Ascending aorta (tissue), 2 donors: Measurements from ENCODE around the gene IFNL4. TPM values are rescaled to one million over a fixed set of nuclear protein-coding genes. Genes with fewer than 3 reads are reported as not detected.
"Not testable (repeated sequence)": the region's sequence is repeated elsewhere in the genome, so short reads cannot be mapped to it uniquely, and the experiment has no call there.

ENCODE experiments used
- DNase-seq, 2 donors: peaks; one replicate each; pipeline ENCODE4 v3.0.0-alpha.2; 2019; ENCODE audit warnings: low spot score in 2 of 2
- H3K27ac ChIP-seq, 2 donors: fragments of 200-600 bp; sonication (generic); one replicate each; pipeline ENCODE4 v1.5.1; 2016 to 2017; ENCODE audit warnings: mild to moderate bottlenecking in 1 of 2
- H3K27me3 ChIP-seq: fragments of 200-600 bp; sonication (generic); one replicate; pipeline ENCODE4 v1.5.1; 2017
- H3K36me3 ChIP-seq, 2 donors: fragments of 200-600 bp; sonication (generic); one replicate each; pipeline ENCODE4 v1.5.1; 2016
- H3K4me1 ChIP-seq, 2 donors: fragments of 200-600 bp; sonication (generic); one replicate each; pipeline ENCODE4 v1.5.1; 2016 to 2017; ENCODE audit warnings: mild to moderate bottlenecking in 1 of 2
- H3K4me3 ChIP-seq, 2 donors: fragments of 200-600 bp; sonication (generic); one replicate each; pipeline ENCODE4 v1.5.1; 2016 to 2017; ENCODE audit warnings: mild to moderate bottlenecking in 1 of 2
- H3K9me3 ChIP-seq, 2 donors: fragments of 200-600 bp; sonication (generic); one replicate each; pipeline ENCODE4 v1.5.1; 2016
- intact Hi-C: fragments of 100-400 bp; cut with DNase I; formaldehyde crosslinking; loops from one replicate; pipeline ENCODE4 v1.15.1; 2023
- total RNA-seq: library from RNA; depleted of rRNA; stranded (reverse); fragments of >200 nt; gene quantifications from one replicate; pipeline ENCODE4 v1.1.0, GENCODE V29; 2016
- TF ChIP-seq, protein P1 (sequence below), 3 experiments: fragments of 200-600 bp in 2 of 3; fragments of 450-650 bp in 1 of 3; sonication (generic) in 2 of 3; IDR thresholded peaks; one replicate each; pipeline ENCODE4 v1.5.1; 2016 to 2019; ENCODE audit warnings: antibody characterized with exemption in 3 of 3, mild to moderate bottlenecking in 1 of 3, moderate library complexity in 1 of 3

IFNL4 gene
- total RNA-seq, 1 donor from 2014 or later = not detected

DNA sequence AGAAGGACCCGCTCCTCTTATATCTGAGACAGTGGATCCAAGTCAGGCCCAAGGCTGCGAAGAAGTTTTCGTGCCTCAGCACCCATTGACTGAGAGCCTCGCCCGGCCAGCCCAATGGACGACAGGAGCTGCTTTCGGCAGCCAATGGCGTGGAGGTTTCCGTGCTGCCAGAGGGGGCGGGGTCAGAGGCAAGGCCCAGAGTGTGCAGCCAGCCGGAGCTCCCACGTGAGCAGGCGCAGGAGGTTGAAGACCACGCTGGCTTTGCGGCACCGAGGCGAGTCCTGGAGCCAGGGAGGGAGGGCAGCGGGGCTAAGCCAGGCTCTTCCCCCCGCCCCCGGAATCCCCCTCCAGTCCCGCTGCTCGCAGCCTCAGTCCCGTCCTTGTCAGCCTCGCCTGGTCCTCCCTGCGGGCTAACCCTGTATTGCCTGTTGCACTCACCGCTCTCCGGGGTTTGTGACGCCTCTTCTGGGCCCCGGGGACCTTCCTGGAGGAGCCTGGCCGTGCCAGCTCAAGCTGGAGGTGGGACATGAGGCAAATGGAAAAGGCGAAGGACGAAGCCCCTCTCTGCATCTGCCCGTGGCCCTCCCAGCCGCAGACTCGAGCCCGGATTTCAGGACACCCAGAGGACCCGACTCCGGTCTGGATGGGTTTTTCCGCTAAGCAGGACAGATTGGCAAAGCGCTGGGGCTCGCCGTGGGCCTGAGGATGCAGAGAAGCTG is 1.5 kb downstream of the IFNL4 start:
- peak overlapping the region; percentile 7 to 27 for H3K4me3 ChIP-seq

DNA sequence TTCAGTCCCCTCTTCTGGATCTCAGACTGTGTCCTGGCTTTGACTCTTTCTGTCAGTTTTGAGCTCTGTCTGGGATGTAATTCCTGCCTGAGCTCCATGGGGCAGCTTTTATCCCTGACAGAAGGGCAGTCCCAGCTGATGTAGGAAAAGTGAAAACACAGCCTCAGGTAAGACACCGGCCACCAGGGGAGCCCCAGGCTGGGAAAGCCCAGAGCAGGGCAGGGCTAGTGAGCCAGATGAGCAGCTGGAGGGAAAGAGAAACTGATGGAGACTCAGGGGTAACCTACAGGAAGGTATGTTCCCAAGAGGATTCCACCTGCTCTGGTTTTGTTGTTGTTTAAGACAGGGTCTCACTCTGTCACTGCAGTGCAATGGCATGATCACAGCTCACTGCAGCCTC is 3.5 kb downstream of the IFNL4 start:
- DNase-seq, H3K9me3 ChIP-seq, H3K36me3 ChIP-seq, H3K4me1 ChIP-seq, H3K4me3 ChIP-seq, intact Hi-C loops, H3K27ac ChIP-seq: not testable (repeated sequence)
- H3K27me3 ChIP-seq = peaks cover 12% of the 10 kb centered on the region

More for the DNA sequence above, 1.5 kb downstream of the IFNL4 start:
- intact Hi-C loops = no loop called here
- no peaks in the 10 kb centered on the region for H3K4me1 ChIP-seq
- TF ChIP-seq, protein P1, sequence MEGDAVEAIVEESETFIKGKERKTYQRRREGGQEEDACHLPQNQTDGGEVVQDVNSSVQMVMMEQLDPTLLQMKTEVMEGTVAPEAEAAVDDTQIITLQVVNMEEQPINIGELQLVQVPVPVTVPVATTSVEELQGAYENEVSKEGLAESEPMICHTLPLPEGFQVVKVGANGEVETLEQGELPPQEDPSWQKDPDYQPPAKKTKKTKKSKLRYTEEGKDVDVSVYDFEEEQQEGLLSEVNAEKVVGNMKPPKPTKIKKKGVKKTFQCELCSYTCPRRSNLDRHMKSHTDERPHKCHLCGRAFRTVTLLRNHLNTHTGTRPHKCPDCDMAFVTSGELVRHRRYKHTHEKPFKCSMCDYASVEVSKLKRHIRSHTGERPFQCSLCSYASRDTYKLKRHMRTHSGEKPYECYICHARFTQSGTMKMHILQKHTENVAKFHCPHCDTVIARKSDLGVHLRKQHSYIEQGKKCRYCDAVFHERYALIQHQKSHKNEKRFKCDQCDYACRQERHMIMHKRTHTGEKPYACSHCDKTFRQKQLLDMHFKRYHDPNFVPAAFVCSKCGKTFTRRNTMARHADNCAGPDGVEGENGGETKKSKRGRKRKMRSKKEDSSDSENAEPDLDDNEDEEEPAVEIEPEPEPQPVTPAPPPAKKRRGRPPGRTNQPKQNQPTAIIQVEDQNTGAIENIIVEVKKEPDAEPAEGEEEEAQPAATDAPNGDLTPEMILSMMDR (IDR thresholded peaks at IDR 0.05) = no peak
- H3K27me3 ChIP-seq = peaks cover 12% of the 10 kb centered on the region
- H3K9me3 ChIP-seq = no peaks in the 10 kb centered on the region
- H3K36me3 ChIP-seq = no peaks in the 10 kb centered on the region
- no peak overlapping the region for H3K27ac ChIP-seq
- no peak for DNase-seq

DNA sequence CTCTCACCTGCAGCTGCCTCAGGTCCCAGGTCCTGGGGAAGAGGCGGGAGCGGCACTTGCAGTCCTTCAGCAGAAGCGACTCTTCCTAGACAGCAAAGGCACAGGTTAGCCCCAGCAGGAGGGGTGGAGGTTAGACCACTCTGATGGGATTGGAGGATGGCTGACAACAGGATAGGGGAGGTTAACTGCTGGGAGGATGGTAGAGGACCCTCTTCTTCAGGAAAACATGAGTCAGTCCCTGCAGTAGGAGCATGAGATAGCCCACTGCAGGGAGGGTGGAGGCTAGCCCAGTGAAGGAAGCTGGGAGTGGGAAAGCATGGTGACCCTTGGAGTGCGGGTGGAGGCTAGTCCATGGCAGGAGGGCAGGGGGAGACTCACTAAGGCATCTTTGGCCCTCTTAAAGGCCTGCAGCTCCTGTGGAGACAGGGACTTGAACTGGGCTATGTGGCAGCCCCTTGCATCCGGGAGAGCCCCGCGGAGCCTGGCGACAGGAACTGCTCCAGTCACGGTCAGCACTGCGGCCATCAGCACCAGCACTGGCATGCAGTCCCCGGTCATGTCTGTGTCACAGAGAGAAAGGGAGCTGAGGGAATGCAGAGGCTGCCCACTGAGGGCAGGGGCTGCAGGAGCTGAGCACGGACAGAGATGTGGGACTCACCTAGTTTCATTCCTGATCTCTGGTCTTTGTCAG is 4.1 kb downstream of the IFNL4 start, which contains the start of gene IFNL3:
Gene IFNL3 (minus strand): TSS at position 597 of the 691 bp plus-strand sequence. CDS start 39 bp downstream, at position 558.
- DNase-seq, H3K4me1 ChIP-seq, intact Hi-C loops, H3K4me3 ChIP-seq, H3K36me3 ChIP-seq, H3K27ac ChIP-seq, H3K9me3 ChIP-seq: not testable (repeated sequence)
- H3K27me3 ChIP-seq = peaks cover 12% of the 10 kb centered on the region

DNA sequence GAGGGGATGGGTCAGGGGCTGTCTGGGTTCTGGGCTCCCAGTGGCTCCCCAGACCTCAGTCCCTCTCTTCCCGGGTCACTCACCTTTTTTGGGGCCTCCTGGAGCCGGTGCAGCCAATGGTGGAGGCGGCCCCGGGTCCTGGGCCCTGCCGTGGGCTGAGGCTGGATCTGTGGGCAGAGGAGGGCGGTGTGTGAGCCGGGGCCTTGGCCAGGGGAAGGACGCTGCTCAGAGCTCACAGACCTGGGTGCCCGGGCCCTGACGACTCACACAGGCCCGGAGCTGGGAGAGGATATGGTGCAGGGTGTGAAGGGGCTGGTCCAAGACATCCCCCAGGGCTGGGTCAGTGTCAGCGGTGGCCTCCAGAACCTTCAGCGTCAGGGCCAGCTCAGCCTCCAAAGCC is 4.9 kb downstream of the IFNL4 start:
- H3K4me3 ChIP-seq, H3K4me1 ChIP-seq, H3K27ac ChIP-seq, H3K9me3 ChIP-seq, H3K36me3 ChIP-seq, DNase-seq, intact Hi-C loops: not testable (repeated sequence)
- H3K27me3 ChIP-seq = peaks cover 12% of the 10 kb centered on the region

DNA sequence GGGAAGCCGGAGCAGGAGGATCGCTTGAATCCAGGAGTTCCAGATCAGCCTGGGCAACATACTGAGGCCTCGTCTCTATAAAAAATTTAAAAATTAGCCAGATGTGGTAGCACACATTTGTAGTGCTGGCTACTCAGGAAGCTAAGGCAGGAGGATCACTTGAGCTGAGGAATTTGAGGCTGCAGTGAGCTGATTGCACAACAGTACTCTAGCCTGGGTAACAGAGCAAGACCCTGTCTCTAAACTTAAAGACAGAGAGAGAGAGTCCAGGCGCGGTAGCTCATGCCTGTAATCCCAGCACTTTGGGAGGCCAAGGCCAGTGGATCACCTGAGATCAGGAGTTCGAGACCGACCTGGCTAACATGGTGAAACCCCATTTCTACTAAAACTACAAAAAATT is 8.2 kb downstream of the IFNL4 start:
- Histone ChIP-seq H3K27me3 (no peaks in the 10 kb centered on the region), H3K4me3 (no peak overlapping the region), H3K36me3 (no peaks in the 10 kb centered on the region), H3K27ac (no peak overlapping the region), H3K4me1 (no peaks in the 10 kb centered on the region), H3K9me3 (no peaks in the 10 kb centered on the region)
- TF ChIP-seq, protein P1 (IDR thresholded peaks at IDR 0.05) = no peak
- intact Hi-C loops = no loop called here
- DNase-seq = no peak

DNA sequence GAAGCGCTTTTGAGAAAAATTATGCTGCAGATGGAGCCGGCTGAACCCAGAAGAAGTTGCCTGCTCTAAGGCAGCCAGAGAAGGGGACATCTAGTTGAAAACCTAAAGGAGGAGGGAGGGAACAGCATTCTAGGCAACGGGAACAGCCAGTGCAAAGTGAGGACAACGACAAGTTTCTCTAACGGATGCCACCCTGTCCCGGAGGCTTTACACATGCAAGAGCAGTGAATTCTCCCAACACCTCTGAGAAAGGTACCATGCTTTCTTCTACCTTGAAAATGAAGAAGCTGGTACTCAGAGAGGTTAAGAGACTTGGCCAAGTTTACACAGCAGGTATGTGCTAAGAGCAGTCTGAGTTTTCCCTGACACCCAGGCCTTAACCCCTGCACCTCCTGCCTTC is 9.7 kb downstream of the IFNL4 start:
- no peak for DNase-seq
- H3K4me3 ChIP-seq = no peak overlapping the region
- TF ChIP-seq, protein P1 (IDR thresholded peaks at IDR 0.05) = no peak
- intact Hi-C loops = no loop called here
- H3K27me3 ChIP-seq = no peaks in the 10 kb centered on the region
- no peaks in the 10 kb centered on the region for H3K36me3 ChIP-seq
- H3K27ac ChIP-seq = no peak overlapping the region
- no peaks in the 10 kb centered on the region for H3K4me1 ChIP-seq
- no peaks in the 10 kb centered on the region for H3K9me3 ChIP-seq

DNA sequence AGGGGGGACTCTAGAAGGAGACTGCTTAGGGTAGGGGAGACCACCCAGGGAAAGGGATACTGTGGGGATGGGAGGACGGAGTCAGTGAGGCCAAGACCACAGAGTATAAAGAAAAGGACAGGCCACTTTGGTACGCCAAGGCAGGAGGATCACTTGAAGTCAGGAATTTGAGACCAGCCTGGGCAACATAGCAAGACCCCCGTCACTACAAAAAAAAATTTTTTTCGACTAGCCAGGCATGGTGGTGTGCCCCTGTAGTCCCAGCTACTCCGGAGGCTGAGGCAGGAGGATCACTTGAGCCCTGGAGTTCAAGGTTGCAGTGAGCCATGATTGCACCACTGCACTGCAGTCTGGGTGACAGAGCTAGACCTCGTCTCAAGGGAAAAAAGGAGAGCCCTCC is 10.4 kb downstream of the IFNL4 start:
- H3K27ac ChIP-seq = no peak overlapping the region
- no peaks in the 10 kb centered on the region for H3K36me3 ChIP-seq
- no peaks in the 10 kb centered on the region for H3K4me1 ChIP-seq
- TF ChIP-seq, protein P1 (IDR thresholded peaks at IDR 0.05) = no peak
- intact Hi-C loops = no loop called here
- H3K4me3 ChIP-seq = no peak overlapping the region
- H3K9me3 ChIP-seq = no peaks in the 10 kb centered on the region
- DNase-seq = no peak
- H3K27me3 ChIP-seq = no peaks in the 10 kb centered on the region
